Suprapubic skin (tissue), 4 donors: ENCODE results near the gene ZIM2.

Experiments used
- CTCF ChIP-seq, 2 donors: fragments of 200-600 bp in 1 of 2; fragments of 450-650 bp in 1 of 2; sonication (generic) in 1 of 2; IDR thresholded peaks; one replicate each; pipeline ENCODE4 v1.5.1; 2016 to 2019; ENCODE audit warnings: antibody characterized with exemption in 2 of 2, mild to moderate bottlenecking in 1 of 2, moderate library complexity in 1 of 2
- POLR2A ChIP-seq, 2 donors: fragments of 450-650 bp; IDR thresholded peaks; one replicate each; pipeline ENCODE4 v1.6.1; 2017; ENCODE audit warnings: antibody characterized with exemption in 2 of 2, mild to moderate bottlenecking in 2 of 2, moderate library complexity in 2 of 2
- POLR2AphosphoS5 ChIP-seq, 3 donors: sonication (generic); formaldehyde crosslinking; IDR thresholded peaks; one replicate each; pipeline ENCODE4 v1.6.1; 2017; ENCODE audit warnings: antibody characterized with exemption in 3 of 3

GRCh38 chr19:56832352-56832928 lies 8.1 kb downstream of the ZIM2 start:
- TF ChIP-seq CTCF (IDR thresholded peaks at IDR 0.05) (no peak), POLR2AphosphoS5 (IDR thresholded peaks at IDR 0.05) (no peak), POLR2A (IDR thresholded peaks at IDR 0.05) (no peak)
